GM18505 (cell line): ENCODE data around the gene SLC22A31.

ENCODE experiments used
- ATAC-seq: cut with Tn5 transposase; IDR thresholded peaks from one replicate; pipeline ENCODE4 v1.9.1; 2021; ENCODE audit not compliant: unreplicated experiment
- POLR2A ChIP-seq: IDR thresholded peaks from 4 replicates; pipeline ENCODE4 v1.6.1; 2011; ENCODE audit warnings: borderline replicate concordance; ENCODE audit not compliant: insufficient read depth, insufficient read length; ENCODE audit errors: extremely low read depth

SLC22A31 gene

GRCh38 chr16:89164847-89165680 lies 35.3 kb downstream of the SLC22A31 start:
- no peak for TF ChIP-seq POLR2A
- no peak for ATAC-seq

- no peak for ATAC-seq
- TF ChIP-seq POLR2A: no peak
Measured at GRCh38 chr16:89164436-89164835, 35.9 kb downstream of the SLC22A31 start.

- TF ChIP-seq POLR2A: no peak
- no peak for ATAC-seq
Measured at GRCh38 chr16:89163297-89163696, 37.0 kb downstream of the SLC22A31 start.

GRCh38 chr16:89161763-89162713 lies 38.3 kb downstream of the SLC22A31 start:
- TF ChIP-seq POLR2A: no peak
- no peak for ATAC-seq

GRCh38 chr16:89160977-89161701 lies 39.2 kb downstream of the SLC22A31 start:
- ATAC-seq: no peak
- TF ChIP-seq POLR2A: no peak

- no peak for ATAC-seq
- TF ChIP-seq POLR2A: no peak
Measured at GRCh38 chr16:89159850-89160354, 40.4 kb downstream of the SLC22A31 start.

- TF ChIP-seq POLR2A: no peak
- no peak for ATAC-seq
Measured at GRCh38 chr16:89159066-89159849, 41.1 kb downstream of the SLC22A31 start.

GRCh38 chr16:89157778-89158177 lies 42.6 kb downstream of the SLC22A31 start:
- ATAC-seq: no peak
- TF ChIP-seq POLR2A: no peak

GRCh38 chr16:89156740-89157645 lies 43.3 kb downstream of the SLC22A31 start:
- ATAC-seq: no peak
- TF ChIP-seq POLR2A: no peak

- TF ChIP-seq POLR2A: peak; percentile 17
- no peak for ATAC-seq
Measured at GRCh38 chr16:89155851-89156739, 44.2 kb downstream of the SLC22A31 start.
